Adrenal gland (tissue), 5 donors: ENCODE data around the gene TCF4.

Experiments used
- CTCF ChIP-seq, 6 experiments: fragments of 450-650 bp in 4 of 6; fragments of 200-600 bp in 2 of 6; sonication (generic) in 1 of 6; IDR thresholded peaks; 1 replicate in 5 of 6; 2 replicates in 1 of 6; pipeline versions ENCODE4 v1.5.1 to v1.8.0; 2016 to 2021; ENCODE audit warnings: antibody characterized with exemption in 6 of 6, mild to moderate bottlenecking in 2 of 6, moderate library complexity in 1 of 6
- POLR2A ChIP-seq, 2 donors: fragments of 450-650 bp; IDR thresholded peaks; one replicate each; pipeline ENCODE4 v1.6.1; 2017; ENCODE audit warnings: antibody characterized with exemption in 2 of 2, mild to moderate bottlenecking in 2 of 2, moderate library complexity in 1 of 2
- donor health status: DM: no; HTN: no; CAD: no.

- peak; percentile 29 to 58 (median 54) for TF ChIP-seq CTCF (IDR thresholded peaks at IDR 0.05)
- TF ChIP-seq POLR2A (IDR thresholded peaks at IDR 0.05): no peak
Observed at GRCh38 chr18:55384551-55385275, 203.3 kb downstream of the TCF4 start.
